AG20443 (cell line): ENCODE measurements around the gene ABTB2.

Experiments
- DNase-seq: peaks from one replicate; pipeline ENCODE4 v3.0.0; 2012; ENCODE audit warnings: low spot score, mixed read lengths

ABTB2 gene

DNA sequence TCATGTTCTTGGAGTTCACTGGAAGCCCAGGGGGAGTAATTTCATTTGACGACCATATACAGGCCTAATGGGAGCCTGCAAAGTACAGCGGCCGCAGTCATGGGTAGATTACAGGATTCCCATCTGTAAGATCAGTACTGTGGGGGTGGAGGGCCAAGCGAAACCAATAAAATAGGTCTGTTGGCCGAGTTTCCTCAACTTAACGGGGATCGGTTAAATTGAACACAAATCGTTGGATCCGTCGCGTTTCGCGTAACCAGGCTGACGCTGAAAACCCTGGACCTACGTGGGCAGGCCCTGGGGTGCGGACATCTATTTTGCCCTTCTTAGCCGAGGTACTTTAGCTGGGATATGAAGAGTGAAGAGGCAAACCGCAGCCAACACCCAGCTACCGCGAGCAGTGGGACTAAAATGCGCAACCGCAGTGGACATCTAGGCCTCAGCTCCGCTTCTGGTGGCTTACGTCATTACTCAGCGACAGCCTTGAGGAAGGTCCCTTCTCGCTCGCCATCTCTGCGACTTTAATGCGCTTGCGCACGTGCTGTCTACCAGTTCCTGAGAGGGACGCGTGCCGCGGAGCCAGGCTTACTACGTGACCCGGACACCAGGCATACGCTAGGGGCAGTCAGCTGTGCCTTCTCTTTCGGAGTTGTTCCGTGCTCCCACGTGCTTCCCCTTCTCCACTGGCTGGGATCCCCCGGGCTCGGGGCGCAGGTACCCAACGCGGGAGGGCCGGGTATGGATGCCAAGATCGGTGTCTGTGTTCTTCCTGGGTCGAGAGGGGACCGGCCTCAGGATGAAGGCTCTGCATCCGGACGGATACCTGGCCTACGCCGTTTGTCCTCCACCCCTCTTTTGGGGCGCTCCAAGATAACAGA lies 252.5 kb downstream of the ABTB2 start, which contains the start of gene NAT10:
NAT10 (plus strand) TSS at position 551 of the 878 bp plus-strand sequence. CDS start 2,597 bp downstream, outside the sequence.
- DNase-seq, result peak; percentile 99

DNA sequence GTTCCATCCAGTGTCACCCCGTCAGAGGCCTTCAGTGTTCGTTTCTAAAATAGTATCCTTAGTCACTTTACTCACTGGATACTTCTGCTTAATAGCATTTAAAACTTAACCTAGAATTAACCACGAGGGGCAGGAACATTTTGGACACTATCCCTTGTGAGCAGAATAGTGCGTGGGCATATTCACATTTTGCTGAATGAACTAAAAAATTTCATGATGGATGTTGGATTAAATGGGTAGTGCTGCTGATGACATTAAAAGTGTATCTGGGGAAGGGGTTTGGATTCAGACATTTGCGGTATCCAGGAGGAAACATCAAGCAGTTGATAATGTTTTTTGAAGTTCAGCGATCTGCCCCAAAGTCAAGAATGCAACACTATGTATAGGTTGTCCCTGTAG lies 253.1 kb downstream of the ABTB2 start:
- DNase-seq, result no peak
